Upper lobe of left lung (tissue), 4 donors: ENCODE data around the gene SCP2.

ENCODE experiments used
- POLR2A ChIP-seq, 4 donors: fragments of 450-650 bp; IDR thresholded peaks; one replicate each; pipeline ENCODE4 v1.5.1; 2016 to 2017; ENCODE audit warnings: antibody characterized with exemption in 4 of 4, mild to moderate bottlenecking in 2 of 4
- TF ChIP-seq, protein P1 (sequence below), 6 experiments: fragments of 450-650 bp in 4 of 6; fragments of 200-600 bp in 2 of 6; sonication (generic) in 2 of 6; IDR thresholded peaks; one replicate each; pipeline ENCODE4 v1.5.1; 2016 to 2019; ENCODE audit warnings: antibody characterized with exemption in 6 of 6

DNA sequence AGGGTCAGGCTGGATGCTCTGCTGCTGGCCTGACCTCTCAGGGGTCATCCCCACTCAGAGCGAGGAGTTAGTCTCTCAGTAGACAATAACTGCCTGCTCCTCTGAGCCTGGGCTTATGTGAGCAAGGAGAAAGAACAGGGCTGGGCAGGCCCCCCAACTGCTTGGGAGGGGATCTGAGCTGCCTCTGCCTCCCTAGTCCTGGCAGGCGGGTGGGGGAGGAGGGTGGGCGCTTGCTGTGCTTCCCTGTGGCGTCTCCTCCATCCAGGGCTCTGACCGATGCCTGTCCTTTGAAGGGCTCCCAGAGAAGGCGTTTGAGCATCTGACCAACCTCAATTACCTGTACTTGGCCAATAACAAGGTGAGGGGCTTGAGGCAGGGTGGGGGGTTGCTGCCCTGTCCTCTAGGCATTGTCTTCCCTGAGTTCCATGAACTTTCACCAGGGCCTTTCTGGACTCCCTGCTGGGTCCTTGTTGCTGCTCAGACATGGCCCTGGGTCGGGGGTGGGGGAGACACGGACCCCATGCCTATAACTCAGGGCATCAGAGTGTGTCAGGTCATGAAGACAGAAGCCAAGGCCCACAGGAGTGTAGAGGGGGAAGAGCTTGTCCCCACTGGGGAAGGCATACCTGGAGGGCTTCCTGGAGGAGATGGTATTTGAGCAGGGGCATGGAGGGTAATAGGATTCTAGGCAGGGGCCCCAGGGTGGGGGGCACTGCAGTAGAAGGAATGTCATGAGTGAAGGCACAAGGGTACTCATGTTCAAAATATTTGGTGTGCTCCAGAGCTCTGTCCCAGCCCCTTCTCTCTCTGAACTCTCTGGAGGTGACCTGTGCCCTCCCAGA lies 147.5 kb downstream of the SCP2 start:
- TF ChIP-seq, protein P1, sequence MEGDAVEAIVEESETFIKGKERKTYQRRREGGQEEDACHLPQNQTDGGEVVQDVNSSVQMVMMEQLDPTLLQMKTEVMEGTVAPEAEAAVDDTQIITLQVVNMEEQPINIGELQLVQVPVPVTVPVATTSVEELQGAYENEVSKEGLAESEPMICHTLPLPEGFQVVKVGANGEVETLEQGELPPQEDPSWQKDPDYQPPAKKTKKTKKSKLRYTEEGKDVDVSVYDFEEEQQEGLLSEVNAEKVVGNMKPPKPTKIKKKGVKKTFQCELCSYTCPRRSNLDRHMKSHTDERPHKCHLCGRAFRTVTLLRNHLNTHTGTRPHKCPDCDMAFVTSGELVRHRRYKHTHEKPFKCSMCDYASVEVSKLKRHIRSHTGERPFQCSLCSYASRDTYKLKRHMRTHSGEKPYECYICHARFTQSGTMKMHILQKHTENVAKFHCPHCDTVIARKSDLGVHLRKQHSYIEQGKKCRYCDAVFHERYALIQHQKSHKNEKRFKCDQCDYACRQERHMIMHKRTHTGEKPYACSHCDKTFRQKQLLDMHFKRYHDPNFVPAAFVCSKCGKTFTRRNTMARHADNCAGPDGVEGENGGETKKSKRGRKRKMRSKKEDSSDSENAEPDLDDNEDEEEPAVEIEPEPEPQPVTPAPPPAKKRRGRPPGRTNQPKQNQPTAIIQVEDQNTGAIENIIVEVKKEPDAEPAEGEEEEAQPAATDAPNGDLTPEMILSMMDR (IDR thresholded peaks at IDR 0.05): no peak
- TF ChIP-seq POLR2A (IDR thresholded peaks at IDR 0.05): no peak
